ENCODE measurements around the gene PAGE5.

PAGE5 gene

GRCh38 chrX:55220119-55220794 is at the start of gene PAGE5:
PAGE5 (plus strand) TSS chrX:55220346; CDS start chrX:55221383, 1,037 bp downstream.
- H3K9me3 ChIP-seq (ENCODE audit: control insufficient read depth, insufficient read depth, low read length), result no peaks in the 10 kb centered on the region
- H3K4me3 ChIP-seq (ENCODE audit: low read depth, low read length), result no peak within 1 kb of the TSS
- no peaks in the 10 kb centered on the region for H3K27me3 ChIP-seq (ENCODE audit: control insufficient read depth, insufficient read depth, low read length)
- H3K4me1 ChIP-seq (ENCODE audit: control insufficient read depth, insufficient read depth, low read length), result no peaks in the 10 kb centered on the region
- no peak within 1 kb of the TSS for H3K9ac ChIP-seq (ENCODE audit: low read depth, low read length)
- H3K36me3 ChIP-seq (ENCODE audit: control insufficient read depth, insufficient read depth, low read length), result peaks cover 3% of the 10 kb centered on the region

GRCh38 chrX:55187281-55187680 is 32.9 kb upstream of the PAGE5 start:
- no peaks in the 10 kb centered on the region for H3K36me3 ChIP-seq (ENCODE audit: control insufficient read depth, insufficient read depth, low read length)
- no peak overlapping the region for H3K9ac ChIP-seq (ENCODE audit: low read depth, low read length)
- H3K27me3 ChIP-seq (ENCODE audit: control insufficient read depth, insufficient read depth, low read length), result no peaks in the 10 kb centered on the region
- H3K9me3 ChIP-seq (ENCODE audit: control insufficient read depth, insufficient read depth, low read length), result peaks cover 5% of the 10 kb centered on the region
- no peak overlapping the region for H3K4me3 ChIP-seq (ENCODE audit: low read depth, low read length)
- H3K4me1 ChIP-seq (ENCODE audit: control insufficient read depth, insufficient read depth, low read length), result no peaks in the 10 kb centered on the region

- H3K27me3 ChIP-seq (ENCODE audit: control insufficient read depth, insufficient read depth, low read length), result no peaks in the 10 kb centered on the region
- H3K9me3 ChIP-seq (ENCODE audit: control insufficient read depth, insufficient read depth, low read length), result peaks cover 3% of the 10 kb centered on the region
- no peaks in the 10 kb centered on the region for H3K4me1 ChIP-seq (ENCODE audit: control insufficient read depth, insufficient read depth, low read length)
- H3K4me3 ChIP-seq (ENCODE audit: low read depth, low read length), result no peak overlapping the region
- no peak overlapping the region for H3K9ac ChIP-seq (ENCODE audit: low read depth, low read length)
- H3K36me3 ChIP-seq (ENCODE audit: control insufficient read depth, insufficient read depth, low read length), result no peaks in the 10 kb centered on the region
These were observed 23.5 kb upstream of the PAGE5 start for GRCh38 chrX:55196688-55197087.

GRCh38 chrX:55201930-55202579 is 18.1 kb upstream of the PAGE5 start:
- H3K4me1 ChIP-seq (ENCODE audit: control insufficient read depth, insufficient read depth, low read length), result no peaks in the 10 kb centered on the region
- no peak overlapping the region for H3K9ac ChIP-seq (ENCODE audit: low read depth, low read length)
- no peaks in the 10 kb centered on the region for H3K36me3 ChIP-seq (ENCODE audit: control insufficient read depth, insufficient read depth, low read length)
- no peak overlapping the region for H3K4me3 ChIP-seq (ENCODE audit: low read depth, low read length)
- H3K27me3 ChIP-seq (ENCODE audit: control insufficient read depth, insufficient read depth, low read length), result no peaks in the 10 kb centered on the region
- H3K9me3 ChIP-seq (ENCODE audit: control insufficient read depth, insufficient read depth, low read length), result no peaks in the 10 kb centered on the region

GRCh38 chrX:55206162-55206941 is 13.8 kb upstream of the PAGE5 start:
- H3K36me3 ChIP-seq (ENCODE audit: control insufficient read depth, insufficient read depth, low read length), result no peaks in the 10 kb centered on the region
- H3K4me1 ChIP-seq (ENCODE audit: control insufficient read depth, insufficient read depth, low read length), result no peaks in the 10 kb centered on the region
- no peaks in the 10 kb centered on the region for H3K9me3 ChIP-seq (ENCODE audit: control insufficient read depth, insufficient read depth, low read length)
- no peak overlapping the region for H3K4me3 ChIP-seq (ENCODE audit: low read depth, low read length)
- H3K9ac ChIP-seq (ENCODE audit: low read depth, low read length), result no peak overlapping the region
- no peaks in the 10 kb centered on the region for H3K27me3 ChIP-seq (ENCODE audit: control insufficient read depth, insufficient read depth, low read length)

GRCh38 chrX:55210931-55211677 is 9.0 kb upstream of the PAGE5 start:
- Histone ChIP-seq H3K36me3 (ENCODE audit: control insufficient read depth, insufficient read depth, low read length) (no peaks in the 10 kb centered on the region), H3K9ac (ENCODE audit: low read depth, low read length) (no peak overlapping the region), H3K4me1 (ENCODE audit: control insufficient read depth, insufficient read depth, low read length) (no peaks in the 10 kb centered on the region), H3K27me3 (ENCODE audit: control insufficient read depth, insufficient read depth, low read length) (no peaks in the 10 kb centered on the region), H3K9me3 (ENCODE audit: control insufficient read depth, insufficient read depth, low read length) (no peaks in the 10 kb centered on the region), H3K4me3 (ENCODE audit: low read depth, low read length) (no peak overlapping the region)

- H3K9me3 ChIP-seq (ENCODE audit: control insufficient read depth, insufficient read depth, low read length), result no peaks in the 10 kb centered on the region
These were observed 6.8 kb upstream of the PAGE5 start for GRCh38 chrX:55213381-55213780.

GRCh38 chrX:55240788-55241340 is 20.7 kb downstream of the PAGE5 start:
- Histone ChIP-seq H3K9ac (ENCODE audit: low read depth, low read length) (no peak overlapping the region), H3K9me3 (ENCODE audit: control insufficient read depth, insufficient read depth, low read length) (no peaks in the 10 kb centered on the region), H3K27me3 (ENCODE audit: control insufficient read depth, insufficient read depth, low read length) (no peaks in the 10 kb centered on the region), H3K4me1 (ENCODE audit: control insufficient read depth, insufficient read depth, low read length) (no peaks in the 10 kb centered on the region), H3K4me3 (ENCODE audit: low read depth, low read length) (no peak overlapping the region), H3K36me3 (ENCODE audit: control insufficient read depth, insufficient read depth, low read length) (no peaks in the 10 kb centered on the region)

More at GRCh38 chrX:55213381-55213780, 6.8 kb upstream of the PAGE5 start:
- Histone ChIP-seq H3K36me3 (ENCODE audit: control insufficient read depth, insufficient read depth, low read length) (no peaks in the 10 kb centered on the region), H3K4me1 (ENCODE audit: control insufficient read depth, insufficient read depth, low read length) (no peaks in the 10 kb centered on the region), H3K27me3 (ENCODE audit: control insufficient read depth, insufficient read depth, low read length) (no peaks in the 10 kb centered on the region), H3K4me3 (ENCODE audit: low read depth, low read length) (no peak overlapping the region), H3K9ac (ENCODE audit: low read depth, low read length) (no peak overlapping the region)

GRCh38 chrX:55253528-55253927 is 33.4 kb downstream of the PAGE5 start:
- no peak overlapping the region for H3K4me3 ChIP-seq (ENCODE audit: low read depth, low read length)
- no peaks in the 10 kb centered on the region for H3K27me3 ChIP-seq (ENCODE audit: control insufficient read depth, insufficient read depth, low read length)
- H3K36me3 ChIP-seq (ENCODE audit: control insufficient read depth, insufficient read depth, low read length), result no peaks in the 10 kb centered on the region
- H3K9me3 ChIP-seq (ENCODE audit: control insufficient read depth, insufficient read depth, low read length), result no peaks in the 10 kb centered on the region
- H3K4me1 ChIP-seq (ENCODE audit: control insufficient read depth, insufficient read depth, low read length), result no peaks in the 10 kb centered on the region
- no peak overlapping the region for H3K9ac ChIP-seq (ENCODE audit: low read depth, low read length)

- H3K4me3 ChIP-seq (ENCODE audit: low read depth, low read length), result no peak overlapping the region
- no peak overlapping the region for H3K9ac ChIP-seq (ENCODE audit: low read depth, low read length)
- H3K9me3 ChIP-seq (ENCODE audit: control insufficient read depth, insufficient read depth, low read length), result no peaks in the 10 kb centered on the region
- no peaks in the 10 kb centered on the region for H3K27me3 ChIP-seq (ENCODE audit: control insufficient read depth, insufficient read depth, low read length)
- no peaks in the 10 kb centered on the region for H3K4me1 ChIP-seq (ENCODE audit: control insufficient read depth, insufficient read depth, low read length)
- H3K36me3 ChIP-seq (ENCODE audit: control insufficient read depth, insufficient read depth, low read length), result no peaks in the 10 kb centered on the region
These were observed 40.7 kb downstream of the PAGE5 start for GRCh38 chrX:55260806-55261205.

- Histone ChIP-seq H3K9me3 (ENCODE audit: control insufficient read depth, insufficient read depth, low read length) (no peaks in the 10 kb centered on the region), H3K4me3 (ENCODE audit: low read depth, low read length) (no peak within 1 kb of the TSS), H3K27me3 (ENCODE audit: control insufficient read depth, insufficient read depth, low read length) (no peaks in the 10 kb centered on the region), H3K36me3 (ENCODE audit: control insufficient read depth, insufficient read depth, low read length) (no peaks in the 10 kb centered on the region), H3K9ac (ENCODE audit: low read depth, low read length) (no peak within 1 kb of the TSS), H3K4me1 (ENCODE audit: control insufficient read depth, insufficient read depth, low read length) (no peaks in the 10 kb centered on the region)
These were observed 44.7 kb downstream of the PAGE5 start, which contains the start of gene PAGE3 for GRCh38 chrX:55264816-55265215. PAGE3 (minus strand) TSS chrX:55264916; CDS start chrX:55263903, 1,013 bp downstream.
